ENCODE measurements around the gene SIAE. TPM values are rescaled to one million over a fixed set of nuclear protein-coding genes. Genes with fewer than 3 reads are reported as not detected.

The SIAE gene
- total and polyA plus RNA-seq, 2 of the 8 experiments (the other 6 are each of a cell fraction or from before 2014, with no cell fraction given), result 2.3 to 3.7 TPM

- no peak for TF ChIP-seq CEBPB (IDR thresholded peaks at IDR 0.05; ENCODE audit: low read depth, low read length)
- no peak for TF ChIP-seq BCL11A (IDR thresholded peaks at IDR 0.05; ENCODE audit: low read depth in 2 of 2, low read length in 2 of 2)
- TF ChIP-seq FOSL1 (IDR thresholded peaks at IDR 0.05; ENCODE audit: insufficient read depth, low read depth, low read length), result no peak
- no peak for TF ChIP-seq RXRA (IDR thresholded peaks at IDR 0.05; ENCODE audit: insufficient read depth, low read depth, low read length)
- no peak for TF ChIP-seq EZH2 (IDR thresholded peaks at IDR 0.05; ENCODE audit: low read depth, low read length, severe bottlenecking)
- TF ChIP-seq TEAD4 (IDR thresholded peaks at IDR 0.05; ENCODE audit: low read depth, low read length), result no peak
Observed at GRCh38 chr11:124622531-124623451, 50.7 kb downstream of the SIAE start, which contains the start of gene TBRG1 (continued).
